ENCODE results near the gene SNX18.

SNX18 gene

GRCh38 chr5:54593779-54594178, 76.2 kb downstream of the SNX18 start:
- Mint-ChIP-seq H3K36me3 (ENCODE audit: low read depth) (peaks cover 11% of the 10 kb centered on the region), H3K27ac (no peak overlapping the region), H3K27me3 (ENCODE audit: low read depth) (peaks cover 20% of the 10 kb centered on the region), H3K9me3 (peaks cover 29% of the 10 kb centered on the region), H3K4me3 (no peak overlapping the region), H3K4me1 (ENCODE audit: low read depth) (peaks cover 2% of the 10 kb centered on the region)
- DNase-seq (ENCODE audit: low spot score): no peak

GRCh38 chr5:54594181-54594580, 76.6 kb downstream of the SNX18 start:
- Mint-ChIP-seq H3K4me3 (no peak overlapping the region), H3K9me3 (peaks cover 33% of the 10 kb centered on the region), H3K27me3 (ENCODE audit: low read depth) (peaks cover 21% of the 10 kb centered on the region), H3K4me1 (ENCODE audit: low read depth) (peaks cover under 1% of the 10 kb centered on the region), H3K27ac (no peak overlapping the region), H3K36me3 (ENCODE audit: low read depth) (peaks cover 11% of the 10 kb centered on the region)
- DNase-seq (ENCODE audit: low spot score): no peak

GRCh38 chr5:54595721-54596120, 78.2 kb downstream of the SNX18 start:
- Mint-ChIP-seq H3K27ac (no peak overlapping the region), H3K4me1 (ENCODE audit: low read depth) (no peaks in the 10 kb centered on the region), H3K27me3 (ENCODE audit: low read depth) (peaks cover 28% of the 10 kb centered on the region), H3K36me3 (ENCODE audit: low read depth) (peaks cover 11% of the 10 kb centered on the region), H3K4me3 (no peak overlapping the region), H3K9me3 (peaks cover 42% of the 10 kb centered on the region)
- no peak for DNase-seq (ENCODE audit: low spot score)

Measured in T-helper 2 cell treated with Interferon-gamma antibody and Interleukin-4, amounts not matched to agents 5 μg/mL and 100 μg/mL, for 36 hours (primary cell).